Neural cell (in vitro differentiated cells): ENCODE measurements around the gene APOA1. TPM values are rescaled to one million over a fixed set of nuclear protein-coding genes. Genes with fewer than 3 reads are reported as not detected.
"Not testable (repeated sequence)": the region's sequence is repeated elsewhere in the genome, so short reads cannot be mapped to it uniquely, and the experiment has no call there.

Experiments
- H2AFZ ChIP-seq: fragments of 200-600, 300-800 bp; sonication (generic), shearing (Covaris generic); 2 replicates; pipeline ENCODE4 v1.6.0; 2014; ENCODE audit warnings: low read depth, mild to moderate bottlenecking, antibody characterized with exemption, low read length, moderate library complexity
- H3F3A ChIP-seq: fragments of 200-600 bp; shearing (Covaris generic); 2 replicates; pipeline ENCODE4 v1.6.1; 2016; ENCODE audit warnings: mild to moderate bottlenecking, moderate library complexity, mixed read lengths, antibody characterized with exemption, low read length; ENCODE audit not compliant: insufficient read depth, poor library complexity, severe bottlenecking
- H3K27ac ChIP-seq: fragments of 200-600, 300-800 bp; sonication (generic), shearing (Covaris generic); 2 replicates; pipeline ENCODE4 v1.5.1; 2014; ENCODE audit warnings: mild to moderate bottlenecking, low read length, moderate library complexity
- H3K27me3 ChIP-seq: fragments of 300-800, 200-600 bp; sonication (generic), shearing (Covaris generic); 2 replicates; pipeline ENCODE4 v1.6.0; 2014; ENCODE audit warnings: mild to moderate bottlenecking, low read depth, low read length, moderate library complexity; ENCODE audit not compliant: insufficient read depth
- H3K36me3 ChIP-seq: fragments of 300-800, 200-600 bp; sonication (generic), shearing (Covaris generic); 2 replicates; pipeline ENCODE4 v1.5.1; 2014; ENCODE audit warnings: mild to moderate bottlenecking, antibody characterized with exemption, low read length, moderate library complexity; ENCODE audit not compliant: insufficient read depth
- H3K4me2 ChIP-seq: fragments of 300-800, 200-600 bp; sonication (generic), shearing (Covaris generic); 2 replicates; pipeline ENCODE4 v1.6.0; 2014; ENCODE audit warnings: mild to moderate bottlenecking, low read length
- H3K4me3 ChIP-seq: fragments of 300-800, 200-600 bp; sonication (generic), shearing (Covaris generic); 2 replicates; pipeline ENCODE4 v1.5.1; 2014; ENCODE audit warnings: mild to moderate bottlenecking, low read length, moderate library complexity
- H3K79me2 ChIP-seq: fragments of 200-600 bp; shearing (Covaris generic); replicated peaks from 2 replicates; pipeline ENCODE4 v1.6.0; 2014; ENCODE audit warnings: mild to moderate bottlenecking, low read length, moderate library complexity; ENCODE audit not compliant: insufficient read depth
- H3K9ac ChIP-seq: fragments of 300-800, 200-600 bp; sonication (generic), shearing (Covaris generic); 2 replicates; pipeline ENCODE4 v1.6.1; 2016; ENCODE audit warnings: mild to moderate bottlenecking, low read length, mixed read lengths
- H3K9me2 ChIP-seq: fragments of 200-600 bp; shearing (Covaris generic); 2 replicates; pipeline ENCODE4 v1.6.1; 2016; ENCODE audit warnings: mild to moderate bottlenecking, low read length, mixed read lengths; ENCODE audit not compliant: insufficient read depth
- H3K9me3 ChIP-seq: fragments of 200-600, 300-800 bp; sonication (generic), shearing (Covaris generic); 2 replicates; pipeline ENCODE4 v1.6.1; 2016; ENCODE audit warnings: mild to moderate bottlenecking, mixed run types, low read length, moderate library complexity, mixed read lengths
- H4K20me1 ChIP-seq: fragments of 200-600 bp; shearing (Covaris generic); 2 replicates; pipeline ENCODE4 v1.6.1; 2016; ENCODE audit warnings: mild to moderate bottlenecking, mixed run types; ENCODE audit not compliant: insufficient read depth
- CTCF ChIP-seq: fragments of 450-650 bp; IDR thresholded peaks from 2 replicates; pipeline ENCODE4 v1.5.1; 2014; ENCODE audit warnings: antibody characterized with exemption, mild to moderate bottlenecking, moderate library complexity; ENCODE audit not compliant: poor library complexity, severe bottlenecking
- EP300 ChIP-seq: fragments of 450-650 bp; conservative IDR thresholded peaks from 2 replicates; pipeline ENCODE4 v1.6.1; 2014; ENCODE audit warnings: antibody characterized with exemption, mild to moderate bottlenecking, moderate library complexity; ENCODE audit not compliant: poor library complexity, severe bottlenecking
- EZH2 ChIP-seq: fragments of 200-600, 300-800 bp; shearing (Covaris generic), sonication (generic); IDR thresholded peaks from 2 replicates; pipeline ENCODE4 v1.6.1; 2014; ENCODE audit warnings: antibody characterized with exemption, low read length, borderline replicate concordance, mild to moderate bottlenecking; ENCODE audit not compliant: insufficient read depth, poor library complexity, severe bottlenecking
- MXI1 ChIP-seq: fragments of 450-650 bp; conservative IDR thresholded peaks from 2 replicates; pipeline ENCODE4 v1.6.1; 2014; ENCODE audit warnings: antibody characterized with exemption, mild to moderate bottlenecking; ENCODE audit not compliant: poor library complexity, severe bottlenecking
- POLR2AphosphoS5 ChIP-seq: IDR thresholded peaks from 2 replicates; pipeline ENCODE4 v1.6.1; 2012
- RAD21 ChIP-seq: fragments of 450-650 bp; conservative IDR thresholded peaks from 2 replicates; pipeline ENCODE4 v1.6.1; 2014; ENCODE audit warnings: antibody characterized with exemption, mild to moderate bottlenecking, moderate library complexity
- REST ChIP-seq: IDR thresholded peaks from 2 replicates; pipeline ENCODE4 v1.6.1; 2012; ENCODE audit warnings: borderline replicate concordance
- SMC3 ChIP-seq: fragments of 450-650 bp; conservative IDR thresholded peaks from 2 replicates; pipeline ENCODE4 v1.6.1; 2014; ENCODE audit warnings: antibody characterized with exemption, mild to moderate bottlenecking, moderate library complexity; ENCODE audit not compliant: poor library complexity
- polyA plus RNA-seq: library from polyadenylated mRNA; depleted of rRNA; stranded (reverse); fragments of >200 nt; gene quantifications from 2 replicates; pipeline ENCODE4 v1.2.3, GENCODE V29; 2014

APOA1 gene
- polyA plus RNA-seq, 1 donor from 2014 or later: not detected

GRCh38 chr11:116835791-116836631 lies 1.4 kb downstream of the APOA1 start:
- Histone ChIP-seq H3K27ac (no peak overlapping the region), H3F3A (no peaks in the 10 kb centered on the region), H3K4me3 (peak overlapping the region; percentile 67), H3K36me3 (no peaks in the 10 kb centered on the region), H3K9me3 (no peaks in the 10 kb centered on the region), H3K9me2 (no peaks in the 10 kb centered on the region), H3K79me2 (no peaks in the 10 kb centered on the region), H2AFZ (peak overlapping the region; percentile 60), H4K20me1 (no peaks in the 10 kb centered on the region), H3K9ac (peak overlapping the region; percentile 61), H3K4me2 (peak overlapping the region; percentile 30), H3K27me3 (no peaks in the 10 kb centered on the region)
- TF ChIP-seq REST (no peak), EP300 (peak; percentile 14), EZH2 (no peak), SMC3 (peak; percentile 83), RAD21 (peak; percentile 77), MXI1 (peak; percentile 65), CTCF (peak; percentile 84), POLR2AphosphoS5 (peak; percentile 61)

- no peaks in the 10 kb centered on the region for H4K20me1 ChIP-seq
- no peak for TF ChIP-seq RAD21
- H3K36me3 ChIP-seq: no peaks in the 10 kb centered on the region
- H3K9me3 ChIP-seq: no peaks in the 10 kb centered on the region
- no peaks in the 10 kb centered on the region for H3K27me3 ChIP-seq
- H3K9ac ChIP-seq: peak overlapping the region; percentile 61
- peak overlapping the region; percentile 60 for H2AFZ ChIP-seq
- H3K4me2 ChIP-seq: peak overlapping the region; percentile 30
- H3K27ac ChIP-seq: no peak overlapping the region
- H3F3A ChIP-seq: no peaks in the 10 kb centered on the region
- H3K4me3 ChIP-seq: peak overlapping the region; percentile 67
- H3K9me2 ChIP-seq: no peaks in the 10 kb centered on the region
- no peaks in the 10 kb centered on the region for H3K79me2 ChIP-seq
Observed at GRCh38 chr11:116835042-116835772, 2.2 kb downstream of the APOA1 start.

- not testable (repeated sequence) for H3K36me3 ChIP-seq, H3K79me2 ChIP-seq, H3K4me3 ChIP-seq, H3K27ac ChIP-seq, H3K9me2 ChIP-seq, H3K4me2 ChIP-seq, H3F3A ChIP-seq, H4K20me1 ChIP-seq, H3K9ac ChIP-seq, H3K27me3 ChIP-seq, H2AFZ ChIP-seq, H3K9me3 ChIP-seq
Observed at GRCh38 chr11:116834535-116835041, 2.8 kb downstream of the APOA1 start.
